ENCODE data around the gene USP6NL. TPM values are rescaled to one million over a fixed set of nuclear protein-coding genes. Genes with fewer than 3 reads are reported as not detected.
"Not testable (repeated sequence)": the region's sequence is repeated elsewhere in the genome, so short reads cannot be mapped to it uniquely, and the experiment has no call there.

The USP6NL gene
- total RNA-seq, 4 donors from 2014 or later, result 19.6 to 29.4 (median 25.2) TPM

DNA sequence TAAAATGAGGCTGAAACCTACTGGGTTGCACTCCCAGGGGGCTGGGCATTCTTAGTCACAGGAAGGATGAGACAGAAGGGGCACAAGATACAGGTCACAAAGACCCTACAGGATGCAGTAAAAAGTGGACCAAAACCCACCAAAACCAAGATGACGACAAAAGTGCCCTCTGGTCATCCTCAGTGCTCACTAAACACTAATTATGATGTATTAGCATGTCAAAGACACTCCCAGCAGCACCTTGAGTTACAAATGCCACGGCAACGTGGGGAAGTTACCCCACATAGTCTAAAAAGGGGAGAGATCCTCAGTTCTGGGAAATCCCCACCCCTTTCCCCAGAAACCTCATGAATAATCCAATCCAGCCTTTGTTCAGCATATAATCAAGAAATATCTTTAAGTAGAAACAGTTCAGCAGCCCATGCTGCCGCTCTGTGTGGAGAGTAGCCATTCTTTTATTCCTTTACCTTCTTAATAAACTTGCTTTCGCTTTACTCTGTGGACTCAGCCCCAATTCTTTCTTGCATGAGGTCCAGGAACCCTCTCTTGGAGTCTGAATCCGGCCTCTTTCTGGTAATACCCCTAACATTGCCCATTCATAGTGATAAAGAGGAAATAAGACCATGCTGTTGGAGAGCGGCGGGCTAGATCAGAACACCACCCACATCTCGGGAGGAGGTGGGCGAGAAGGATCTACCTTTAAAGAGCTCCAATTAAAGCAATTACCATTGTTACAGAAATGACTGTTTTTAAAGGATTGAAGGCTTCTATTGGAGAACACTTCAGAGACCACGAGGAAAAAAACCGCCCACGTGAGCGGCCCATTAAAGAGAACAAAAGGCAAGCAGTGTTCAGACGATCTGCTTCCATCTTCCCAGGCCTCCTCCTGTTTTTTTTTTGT lies 170.9 kb downstream of the USP6NL start:
- 74 to 75% methylated on average over 15 of the region's 15 CpGs for WGBS, 2 donors
- DNase-seq (ENCODE audit: low spot score in 2 of 2), result no peak
- no peak overlapping the region for H3K4me3 ChIP-seq (ENCODE audit: low read depth, poor library complexity, severe bottlenecking)
- no peak for TF ChIP-seq CTCF (IDR thresholded peaks at IDR 0.05)
- intact Hi-C loops (cut with DNase I; ENCODE audit: low total_unique reads), result no loop called here

- intact Hi-C loops (cut with DNase I; ENCODE audit: low total_unique reads), result loop anchor here (5.0 kb wide), 1 partner anchor 1877 kb away; no protein-coding TSS in a partner anchor
- 93 to 94% methylated on average over 13 of the region's 13 CpGs for WGBS, 2 donors
- no peak overlapping the region for H3K4me3 ChIP-seq (ENCODE audit: low read depth, poor library complexity, severe bottlenecking)
- peak in 1 of 2 donors; percentile 31 for DNase-seq (ENCODE audit: low spot score in 2 of 2)
- TF ChIP-seq POLR2A (IDR thresholded peaks at IDR 0.05) (no peak), CTCF (IDR thresholded peaks at IDR 0.05) (no peak)
These were observed 171.9 kb downstream of the USP6NL start for GRCh38 chr10:11439523-11440053.

GRCh38 chr10:11437391-11438142 lies 173.9 kb downstream of the USP6NL start:
- intact Hi-C loops (cut with DNase I; ENCODE audit: low total_unique reads), result loop anchor here (5.0 kb wide), 1 partner anchor 1875 kb away; no protein-coding TSS in a partner anchor
- TF ChIP-seq POLR2A (IDR thresholded peaks at IDR 0.05), result no peak
- 76 to 82% methylated on average over 21 to 22 of the region's 26 CpGs for WGBS, 2 donors
- no peak overlapping the region for H3K4me3 ChIP-seq (ENCODE audit: low read depth, poor library complexity, severe bottlenecking)
- DNase-seq (ENCODE audit: low spot score in 2 of 2), result peak in 1 of 2 donors; percentile 70

GRCh38 chr10:11436445-11436844 lies 175.0 kb downstream of the USP6NL start:
- intact Hi-C loops (cut with DNase I; ENCODE audit: low total_unique reads), result loop anchor here (5.0 kb wide), 1 partner anchor 1874 kb away; no protein-coding TSS in a partner anchor

GRCh38 chr10:11435581-11435981 lies 175.9 kb downstream of the USP6NL start:
- TF ChIP-seq CTCF (IDR thresholded peaks at IDR 0.05) (no peak), POLR2A (IDR thresholded peaks at IDR 0.05) (no peak)
- DNase-seq (ENCODE audit: low spot score in 2 of 2), result peak in 1 of 2 donors; percentile 25
- H3K4me3 ChIP-seq (ENCODE audit: low read depth, poor library complexity, severe bottlenecking), result no peak overlapping the region
- intact Hi-C loops (cut with DNase I; ENCODE audit: low total_unique reads), result loop anchor here (5.0 kb wide), 1 partner anchor 1873 kb away; no protein-coding TSS in a partner anchor
- WGBS, 2 donors, result 46 to 52% methylated on average over 9 of the region's 9 CpGs

More at GRCh38 chr10:11436445-11436844, 175.0 kb downstream of the USP6NL start:
- peak in 1 of 2 donors; percentile 61 for DNase-seq (ENCODE audit: low spot score in 2 of 2)
- WGBS, 2 donors, result 93% methylated on average over 13 of the region's 13 CpGs
- not testable (repeated sequence) for H3K4me3 ChIP-seq (ENCODE audit: low read depth, poor library complexity, severe bottlenecking)

DNA sequence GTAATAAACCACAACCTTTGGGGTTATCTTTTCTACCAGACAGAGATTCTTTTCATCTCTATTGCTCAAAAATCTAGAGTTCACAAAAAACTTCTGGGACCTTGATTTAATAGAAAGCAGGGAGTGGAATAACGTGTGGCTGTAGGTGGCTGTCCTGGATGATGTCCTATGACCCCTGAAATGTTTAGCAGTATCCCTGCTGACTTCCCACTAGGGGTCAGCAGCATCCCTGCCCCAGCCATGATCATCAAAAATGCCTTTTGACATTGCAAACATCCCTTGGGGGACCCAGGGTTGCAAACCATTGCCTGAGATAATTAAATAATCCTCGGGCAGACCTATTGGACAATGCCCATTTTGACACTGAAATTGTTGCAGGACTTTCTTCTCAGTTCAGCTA lies 177.1 kb downstream of the USP6NL start:
- no peak for TF ChIP-seq POLR2A (IDR thresholded peaks at IDR 0.05)
- TF ChIP-seq CTCF (IDR thresholded peaks at IDR 0.05), result no peak
- no peak overlapping the region for H3K4me3 ChIP-seq (ENCODE audit: low read depth, poor library complexity, severe bottlenecking)
- peak in 1 of 2 donors; percentile 29 for DNase-seq (ENCODE audit: low spot score in 2 of 2)
- 58 to 64% methylated on average over 2 of the region's 2 CpGs for WGBS, 2 donors
- intact Hi-C loops (cut with DNase I; ENCODE audit: low total_unique reads), result no loop called here

All from lower leg skin (tissue), 4 donors.